HG03565 (cell line): Measurements from ENCODE around the gene NPIPA1.
A peak's percentile ranks its signal among the peaks of the same experiment; 100 is the strongest.
"Not testable (repeated sequence)": the region's sequence is repeated elsewhere in the genome, so short reads cannot be mapped to it uniquely, and the experiment has no call there.

Experiments used
- ATAC-seq: cut with Tn5 transposase; IDR thresholded peaks from one replicate; pipeline ENCODE4 v1.9.1; 2021; ENCODE audit warnings: mild to moderate bottlenecking, moderate library complexity; ENCODE audit not compliant: unreplicated experiment

NPIPA1 gene

GRCh38 chr16:14937143-14937542 is at the start of gene NPIPA1:
Gene NPIPA1 (plus strand): TSS chr16:14937443. CDS start chr16:14937443, 0 bp downstream.
- not testable (repeated sequence) for ATAC-seq

- not testable (repeated sequence) for ATAC-seq
Measured at GRCh38 chr16:14892111-14892510, 45.1 kb upstream of the NPIPA1 start.

- ATAC-seq: not testable (repeated sequence)
Measured at GRCh38 chr16:14895382-14895781, 41.9 kb upstream of the NPIPA1 start.

- not testable (repeated sequence) for ATAC-seq
Measured at GRCh38 chr16:14896023-14896422, 41.2 kb upstream of the NPIPA1 start.

- ATAC-seq: not testable (repeated sequence)
Measured at GRCh38 chr16:14897006-14897664, 40.1 kb upstream of the NPIPA1 start.

GRCh38 chr16:14898162-14898561 is 39.1 kb upstream of the NPIPA1 start:
- ATAC-seq: not testable (repeated sequence)

- not testable (repeated sequence) for ATAC-seq
Measured at GRCh38 chr16:14903191-14903957, 33.9 kb upstream of the NPIPA1 start.

- not testable (repeated sequence) for ATAC-seq
Measured at GRCh38 chr16:14909744-14910143, 27.5 kb upstream of the NPIPA1 start.

GRCh38 chr16:14910833-14911629 is 26.2 kb upstream of the NPIPA1 start:
- peak; percentile 49 for ATAC-seq

GRCh38 chr16:14911954-14912353 is 25.3 kb upstream of the NPIPA1 start:
- ATAC-seq: not testable (repeated sequence)

GRCh38 chr16:14912588-14912987 is 24.7 kb upstream of the NPIPA1 start:
- ATAC-seq: not testable (repeated sequence)

GRCh38 chr16:14918504-14918903 is 18.7 kb upstream of the NPIPA1 start:
- ATAC-seq: not testable (repeated sequence)

GRCh38 chr16:14919837-14920600 is 17.2 kb upstream of the NPIPA1 start:
- ATAC-seq: not testable (repeated sequence)

- ATAC-seq: not testable (repeated sequence)
Measured at GRCh38 chr16:14922285-14922684, 15.0 kb upstream of the NPIPA1 start.

GRCh38 chr16:14922968-14923367 is 14.3 kb upstream of the NPIPA1 start:
- ATAC-seq: not testable (repeated sequence)

- ATAC-seq: not testable (repeated sequence)
Measured at GRCh38 chr16:14923394-14924088, 13.7 kb upstream of the NPIPA1 start.

- ATAC-seq: not testable (repeated sequence)
Measured at GRCh38 chr16:14924359-14924758, 12.9 kb upstream of the NPIPA1 start.

GRCh38 chr16:14924982-14925381 is 12.3 kb upstream of the NPIPA1 start:
- ATAC-seq: not testable (repeated sequence)

- ATAC-seq: not testable (repeated sequence)
Measured at GRCh38 chr16:14928064-14928714, 9.1 kb upstream of the NPIPA1 start.
